HG02840 (cell line): ENCODE results near the gene ADAR.

Experiments used
- ATAC-seq: cut with Tn5 transposase; IDR thresholded peaks from one replicate; pipeline ENCODE4 v1.9.1; 2021; ENCODE audit warnings: mild to moderate bottlenecking, moderate library complexity, moderate number of reproducible peaks; ENCODE audit not compliant: unreplicated experiment, low FRiP score

ADAR gene

DNA sequence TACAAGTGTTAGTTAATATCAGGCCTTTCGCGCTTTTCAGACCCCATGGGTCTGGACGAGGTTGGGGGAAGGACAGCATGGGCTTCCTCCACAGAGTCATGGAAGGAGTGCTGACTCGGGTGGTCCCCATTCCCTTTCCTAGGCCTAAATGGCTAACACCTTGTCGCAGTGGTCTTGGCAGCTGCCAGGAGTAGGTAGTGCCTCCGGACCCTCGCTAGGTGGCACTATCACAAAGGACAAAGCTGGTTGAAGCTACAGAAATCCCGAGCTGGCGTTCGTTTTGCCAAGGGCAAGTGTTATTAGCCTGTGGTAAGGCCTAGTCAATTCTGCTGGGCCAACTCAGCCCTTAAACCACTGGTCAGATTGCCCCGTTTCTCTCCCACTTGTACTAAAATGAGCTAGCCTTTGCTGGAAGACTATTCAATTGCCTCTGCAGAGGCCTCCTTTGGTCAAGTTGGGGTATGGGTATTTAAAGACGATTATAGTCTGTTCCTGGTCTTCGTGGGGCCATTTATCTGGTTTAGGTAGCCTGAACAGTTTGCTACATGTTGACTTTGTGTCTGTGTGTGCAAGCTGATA lies 48.4 kb downstream of the ADAR start:
- ATAC-seq = peak; percentile 26

DNA sequence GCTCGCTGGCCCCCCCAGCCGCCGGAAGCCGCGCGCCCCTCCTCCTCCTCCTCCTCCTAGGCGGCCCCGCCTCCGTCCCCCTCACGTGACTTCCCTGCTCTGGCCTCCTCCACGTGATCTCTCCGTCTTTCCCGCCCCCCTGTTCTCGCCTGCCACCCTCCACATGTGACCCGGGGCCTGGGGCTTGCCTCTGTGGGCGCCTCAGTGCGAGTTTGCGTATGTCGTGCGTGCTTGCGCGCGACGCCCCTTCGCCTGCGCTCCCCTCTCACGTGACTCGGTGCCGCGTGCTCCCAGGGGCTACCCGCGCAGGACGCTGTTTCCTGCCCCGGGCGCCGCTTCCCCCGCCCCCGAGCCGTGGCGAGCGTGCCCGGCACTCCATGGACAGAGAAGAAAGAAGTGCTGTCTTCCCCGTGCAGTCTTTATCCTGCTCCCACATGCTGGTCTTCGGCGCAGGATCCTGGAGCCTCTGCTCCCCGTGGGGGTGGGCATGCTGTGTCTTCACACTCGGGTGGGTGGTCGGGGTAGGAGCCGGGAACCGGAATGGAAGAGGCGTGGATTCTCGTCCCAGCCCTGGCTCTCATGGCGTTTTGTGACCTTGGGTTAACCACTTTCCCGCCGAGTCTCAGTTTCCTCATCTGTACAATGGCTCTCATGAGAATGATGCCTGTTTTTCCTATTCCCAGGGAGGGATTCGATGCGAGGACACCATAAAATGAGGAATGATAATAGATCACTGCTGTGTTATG lies 49.1 kb downstream of the ADAR start:
- peak; percentile 88 for ATAC-seq

DNA sequence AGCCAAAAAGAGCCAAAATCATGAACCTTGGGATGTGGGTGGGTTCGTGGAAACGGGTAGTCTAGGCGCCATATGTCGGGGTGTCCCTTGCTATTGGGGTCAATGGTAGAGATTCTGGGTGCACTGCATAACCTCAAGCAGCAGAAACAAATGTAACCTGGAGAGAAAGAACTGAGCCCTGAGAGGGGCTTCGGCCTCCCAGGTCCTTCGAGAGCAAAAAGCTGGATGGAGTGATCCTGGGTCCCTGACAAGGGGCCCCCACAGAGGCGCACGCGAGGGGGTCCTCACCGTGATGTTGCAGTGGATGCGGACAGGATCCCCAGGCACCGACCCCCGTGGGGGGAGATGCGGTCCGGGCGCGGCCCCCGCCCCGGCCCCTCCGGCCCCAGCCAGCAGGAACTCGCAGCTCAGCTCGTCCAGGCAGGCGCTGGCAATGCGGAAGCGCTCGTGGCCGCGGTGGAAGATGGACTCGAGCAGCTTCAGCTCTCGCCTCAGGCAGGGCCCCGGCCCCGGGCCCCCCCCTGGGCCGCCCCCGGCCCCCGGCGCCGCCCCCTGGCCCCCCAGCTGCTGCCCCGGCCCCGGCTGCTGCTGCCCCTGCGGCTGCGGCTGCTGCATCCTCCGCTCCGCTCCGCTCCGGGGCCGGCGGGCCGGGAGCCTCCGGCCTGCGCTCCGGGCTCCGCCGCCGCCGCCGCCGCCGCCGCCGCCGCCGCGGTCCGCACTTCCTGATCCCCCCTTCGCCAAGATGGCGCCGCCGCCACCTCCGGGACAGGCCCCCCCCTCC lies 49.9 kb downstream of the ADAR start, which contains the start of gene UBE2Q1:
Gene UBE2Q1 (minus strand): TSS at position 724 of the 781 bp plus-strand sequence. CDS start 109 bp downstream, at position 615.
- ATAC-seq = peak; percentile 19

DNA sequence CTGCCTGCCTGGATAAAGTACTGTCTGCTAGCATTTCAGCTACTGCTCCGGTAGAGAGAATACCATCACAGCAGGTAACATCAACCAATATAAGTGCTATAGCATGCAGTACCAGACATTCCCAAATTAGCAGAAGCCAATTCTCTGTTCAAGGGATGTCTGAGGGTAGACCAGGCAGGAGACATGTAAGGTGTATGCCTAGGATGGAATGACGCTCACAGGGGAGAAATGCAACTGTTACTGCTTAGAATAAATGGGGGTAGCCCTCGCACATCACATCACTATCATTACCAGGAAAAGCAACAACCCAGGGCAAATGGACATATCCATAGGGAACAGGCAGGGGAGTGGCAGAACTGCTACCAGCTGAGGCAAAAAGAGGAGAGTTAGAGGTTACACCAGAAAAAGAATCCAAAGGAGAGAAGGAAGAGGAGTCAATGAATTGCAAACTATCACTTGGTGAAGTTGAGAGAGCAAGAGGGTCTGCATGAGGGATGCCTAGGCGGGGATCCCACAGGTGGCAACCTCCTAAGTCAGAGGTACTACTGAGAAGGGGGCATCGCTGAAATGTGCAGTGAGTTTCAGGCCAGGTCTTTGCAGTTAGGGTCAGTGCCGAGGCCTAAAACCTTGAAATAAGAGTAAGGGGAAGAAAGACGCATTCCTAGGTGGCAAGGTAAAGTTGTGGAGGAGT lies 50.6 kb downstream of the ADAR start:
- ATAC-seq = no peak

DNA sequence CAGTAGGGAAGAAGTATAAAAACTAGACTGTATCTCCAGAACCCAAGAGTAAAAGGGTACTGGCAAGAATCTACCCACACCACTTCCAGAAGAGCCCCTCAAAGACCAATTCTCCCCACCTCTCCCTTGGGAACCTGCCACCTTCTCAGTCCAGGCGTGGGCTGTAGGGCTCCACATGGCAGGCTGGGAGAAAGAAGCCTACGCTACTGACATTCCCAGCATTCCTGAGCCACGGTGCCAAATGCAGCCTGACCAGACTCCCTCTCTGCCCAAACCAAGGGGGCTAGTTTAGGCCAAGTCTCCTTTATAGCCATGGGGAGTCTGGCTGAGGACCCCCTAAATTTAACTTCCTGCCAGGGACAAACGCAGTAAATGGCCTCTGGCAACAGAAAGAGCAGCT lies 51.6 kb downstream of the ADAR start:
- ATAC-seq = no peak

DNA sequence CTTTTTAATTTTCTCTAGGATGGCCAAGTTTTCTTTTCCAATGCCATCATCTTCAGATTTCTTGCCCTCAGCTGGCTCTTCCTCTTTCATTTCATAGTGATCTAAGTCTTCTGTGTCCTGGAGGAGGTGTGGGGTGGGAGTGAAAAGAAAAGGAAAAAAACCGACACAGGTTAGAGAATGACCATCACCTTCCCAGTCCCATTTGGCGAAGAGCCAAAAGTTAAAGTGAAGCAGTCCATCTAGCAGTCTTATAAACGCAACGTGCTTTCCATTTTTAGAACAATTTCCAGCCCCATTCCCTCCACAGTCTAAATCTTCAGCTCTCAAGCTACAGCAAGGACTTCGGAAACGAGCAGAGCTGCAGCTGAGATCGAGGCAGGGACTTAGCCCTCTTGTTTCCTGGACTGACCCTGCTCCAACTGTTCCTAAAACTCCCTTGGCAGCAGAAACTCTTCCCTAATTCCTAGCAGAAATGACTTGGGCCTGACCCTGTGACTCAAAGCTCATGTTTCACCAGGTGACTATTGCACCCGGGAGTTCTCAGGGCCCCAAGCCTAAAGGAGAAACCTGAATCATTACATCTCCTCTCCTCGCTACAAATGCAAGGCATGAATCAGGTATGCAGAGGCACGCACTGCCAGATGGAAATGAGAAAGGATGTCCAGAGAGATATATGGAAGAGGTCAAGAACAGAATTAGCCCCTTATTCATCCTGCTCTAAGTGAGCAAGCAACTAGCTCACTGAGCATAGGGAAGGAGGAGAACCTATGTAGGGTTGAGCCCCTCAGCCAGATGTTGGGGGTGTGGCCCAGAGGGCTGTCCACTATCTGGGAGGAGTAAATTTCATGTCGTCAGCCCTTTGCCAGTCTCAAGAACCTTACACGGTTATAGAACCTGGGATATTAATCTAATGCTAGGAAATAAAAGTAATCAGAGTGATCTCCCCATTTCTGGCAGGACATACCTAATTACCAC lies 54.6 kb downstream of the ADAR start:
- ATAC-seq = no peak

DNA sequence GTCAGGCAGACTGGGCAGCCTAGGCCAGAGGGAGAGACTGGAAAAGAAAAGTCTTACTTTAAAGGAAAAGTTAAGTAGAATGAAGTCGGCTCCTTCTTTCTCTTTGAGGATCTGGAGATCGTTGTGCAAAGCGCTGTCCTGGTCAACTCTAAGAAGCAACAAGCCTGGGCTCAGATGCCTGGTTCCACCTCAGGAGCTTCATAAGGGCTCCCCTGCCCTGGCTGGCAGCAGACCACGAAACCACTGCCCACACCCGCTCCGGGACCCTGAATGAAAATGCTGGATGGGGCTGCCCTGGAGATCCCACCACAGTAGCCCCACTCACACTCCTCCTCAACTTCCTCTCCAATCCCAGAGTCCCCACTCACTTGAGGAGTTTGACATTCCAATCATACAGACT lies 56.0 kb downstream of the ADAR start:
- ATAC-seq = no peak

DNA sequence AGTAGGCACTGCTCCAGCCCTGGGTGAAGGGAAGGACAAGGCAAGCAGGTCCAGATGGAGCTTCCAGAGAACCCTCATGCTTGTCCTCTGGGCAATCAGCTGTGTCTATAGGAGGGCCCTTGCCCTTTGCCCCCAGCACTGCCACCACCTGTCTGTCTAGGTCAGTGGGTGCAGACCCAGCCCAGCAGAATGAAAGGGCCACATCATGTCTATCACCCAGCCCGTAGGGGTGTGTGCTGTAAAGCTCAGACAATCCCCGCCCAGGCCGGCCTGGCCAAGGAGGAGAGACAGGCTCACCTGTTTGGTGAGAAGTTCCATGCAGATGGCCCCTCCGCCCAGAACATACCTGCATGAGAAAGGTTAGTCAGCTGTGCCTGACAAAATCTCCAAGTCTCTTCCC lies 56.5 kb downstream of the ADAR start:
- no peak for ATAC-seq

DNA sequence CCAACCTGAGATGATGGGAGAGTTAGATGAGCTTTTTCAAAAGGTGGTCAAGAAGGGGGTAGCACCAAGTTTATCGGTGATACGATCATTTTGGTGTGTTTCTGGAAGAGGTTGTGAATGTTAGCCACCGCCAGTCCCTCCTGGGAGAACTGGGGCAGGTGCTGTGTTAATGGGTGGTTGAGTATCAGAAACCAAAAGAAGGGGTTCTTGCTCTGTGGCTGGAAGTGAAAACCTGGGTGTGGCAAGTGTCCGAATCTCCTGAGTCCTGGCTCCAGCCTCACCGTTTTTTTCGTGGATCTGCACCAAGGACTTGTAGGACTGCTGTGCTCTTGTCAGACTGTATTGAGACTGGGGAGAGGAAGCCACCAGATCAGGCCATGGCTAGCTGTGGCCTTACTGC lies 57.3 kb downstream of the ADAR start:
- ATAC-seq = no peak

DNA sequence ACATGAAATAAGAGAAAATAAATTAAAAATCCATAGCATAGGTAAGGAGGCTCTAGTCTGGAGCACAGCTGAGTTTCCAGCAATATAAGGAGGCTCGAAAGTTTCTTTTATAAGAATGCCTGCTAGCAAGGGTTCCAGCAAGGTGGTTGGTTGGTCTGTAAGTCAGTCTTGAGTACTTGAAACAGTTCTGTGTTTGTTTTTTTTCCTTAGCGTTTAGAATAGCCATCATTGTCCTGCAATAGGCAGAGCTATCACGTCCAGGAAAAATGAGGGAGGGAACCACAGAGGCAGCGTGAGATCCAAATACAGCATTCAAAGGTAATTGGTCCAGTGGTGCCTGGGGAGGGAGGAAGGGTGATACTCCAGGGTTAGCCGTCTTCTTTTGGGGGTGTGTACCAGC lies 57.9 kb downstream of the ADAR start:
- ATAC-seq = no peak

DNA sequence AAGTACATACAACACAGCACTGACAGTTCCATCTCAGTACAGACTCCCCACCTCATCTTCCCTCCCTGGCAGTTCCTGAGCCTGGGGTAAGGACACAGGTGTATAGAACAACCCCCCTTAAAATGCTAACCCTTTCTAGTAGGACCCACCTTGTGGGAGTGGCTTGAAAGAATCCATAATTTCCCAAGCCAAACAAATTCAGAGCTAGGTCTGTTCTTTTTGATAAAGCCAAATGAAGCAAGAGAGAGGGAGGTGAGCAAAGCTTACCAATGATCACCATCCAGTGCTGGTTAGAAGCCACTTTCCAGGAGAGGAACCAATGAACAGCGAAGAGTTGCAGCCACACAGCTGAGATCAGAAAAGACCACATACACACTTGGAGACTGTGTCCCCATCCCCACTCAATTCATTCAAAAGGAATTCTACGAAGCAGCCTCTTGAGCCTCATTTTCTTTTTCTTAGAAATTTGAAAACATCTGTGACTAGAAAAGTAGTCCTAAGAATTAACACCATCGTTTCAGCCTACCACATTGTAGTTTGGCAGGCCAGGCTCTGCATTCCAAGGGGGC lies 58.7 kb downstream of the ADAR start:
- ATAC-seq = no peak

DNA sequence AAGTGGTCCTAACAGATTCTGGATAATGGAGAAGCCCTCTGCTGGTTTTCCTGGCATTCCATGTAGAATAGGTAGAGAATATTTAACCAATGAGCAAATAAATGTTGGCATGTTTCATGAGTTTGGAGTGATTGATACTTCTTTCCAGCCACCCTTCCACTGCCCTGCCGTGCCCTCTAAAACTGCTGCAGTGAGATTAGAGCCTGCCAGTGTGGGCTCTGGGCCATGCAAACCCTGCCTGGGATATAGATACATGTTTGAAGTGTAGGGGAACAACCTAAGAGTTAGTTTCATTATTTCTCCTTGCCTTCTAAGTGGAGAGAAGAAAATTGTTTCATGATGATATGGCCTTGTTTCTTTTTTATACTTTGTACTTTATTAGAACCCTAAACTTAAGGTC lies 60.0 kb downstream of the ADAR start:
- no peak for ATAC-seq

DNA sequence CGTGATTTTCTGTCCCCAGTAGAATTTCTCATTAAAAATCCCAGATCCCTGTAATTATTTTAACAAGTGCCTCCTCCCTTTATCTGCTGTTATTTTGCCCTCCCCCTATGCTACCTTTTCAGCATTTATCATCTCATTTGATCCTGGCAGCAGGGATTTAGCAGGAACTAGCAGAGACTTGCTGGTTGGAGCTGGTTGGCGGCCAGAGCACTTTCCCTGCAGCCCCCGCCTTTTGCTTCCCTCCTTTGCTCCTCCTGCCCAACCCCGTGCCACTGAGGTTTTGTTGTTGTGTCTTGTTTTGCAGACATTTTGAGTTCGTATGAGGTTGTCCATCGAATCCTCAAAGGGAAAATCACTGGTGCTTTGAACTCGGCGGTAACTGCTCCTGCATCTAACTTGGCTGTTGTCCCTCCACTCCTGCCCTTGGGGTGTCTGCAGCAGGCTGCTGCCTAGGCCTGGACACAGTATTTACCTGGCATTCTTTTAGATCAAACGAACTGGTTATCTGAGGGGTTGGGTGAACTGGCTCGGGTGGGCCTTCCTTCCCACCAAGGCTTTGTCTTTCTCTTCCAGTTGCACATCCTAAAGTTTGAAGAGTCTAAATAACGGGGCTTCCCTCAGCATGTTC lies 60.8 kb downstream of the ADAR start:
- no peak for ATAC-seq

DNA sequence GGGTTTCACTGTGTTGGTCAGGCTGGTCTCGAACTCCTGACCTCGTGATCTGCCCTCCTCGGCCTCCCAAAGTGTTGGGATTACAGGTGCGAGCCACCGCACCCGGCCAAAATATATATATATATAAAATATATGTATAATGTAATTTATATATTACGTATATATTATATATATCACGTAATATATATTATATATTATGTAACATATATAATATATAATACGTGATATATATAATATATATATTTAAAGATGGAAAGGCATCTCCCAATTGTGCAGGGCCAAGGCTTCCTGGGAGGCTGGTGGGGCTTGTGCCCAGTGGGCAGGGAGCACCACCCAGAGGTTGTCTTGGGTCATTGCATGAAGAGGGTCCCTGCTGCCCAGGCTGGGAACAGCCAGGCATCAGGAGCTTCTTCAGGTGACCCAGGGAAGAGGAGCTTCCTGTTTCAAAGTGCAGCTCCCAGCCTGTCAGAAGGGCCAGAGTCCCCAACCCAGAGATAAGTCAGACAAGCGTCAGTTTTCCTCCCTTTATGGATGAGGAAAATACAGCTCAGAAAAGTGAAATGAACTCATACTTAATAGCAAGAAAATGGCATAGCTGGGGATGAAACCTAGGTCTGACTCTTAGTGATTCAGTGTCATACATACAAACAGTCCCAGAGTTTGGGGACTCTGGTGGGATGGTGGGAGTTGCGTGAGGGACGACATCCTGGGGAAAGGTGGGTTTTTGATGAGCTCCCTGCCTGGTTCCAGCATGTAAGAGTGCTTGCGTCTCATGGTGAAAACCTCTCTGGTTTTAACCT lies 61.5 kb downstream of the ADAR start:
- no peak for ATAC-seq

DNA sequence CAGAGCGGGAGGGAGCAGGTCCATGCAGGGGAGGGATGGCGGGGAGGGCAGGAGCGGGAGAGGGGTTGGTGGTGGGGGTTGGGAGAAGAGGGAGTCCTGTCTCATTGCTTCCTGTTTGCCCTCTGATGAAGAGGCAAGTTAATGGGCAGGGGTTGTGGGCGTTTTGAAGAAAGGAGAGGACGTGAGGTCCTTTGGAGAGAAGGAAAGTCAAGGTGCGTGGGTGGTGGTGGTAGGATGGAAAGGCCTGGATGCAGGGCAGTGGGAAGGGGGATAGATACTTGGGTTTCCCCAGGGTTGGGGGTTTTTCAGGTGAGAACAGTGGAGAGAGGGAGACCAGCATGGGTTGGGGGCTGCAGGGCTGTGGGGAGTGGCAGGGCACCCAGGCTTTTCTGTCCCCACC lies 66.8 kb downstream of the ADAR start:
- ATAC-seq = no peak

DNA sequence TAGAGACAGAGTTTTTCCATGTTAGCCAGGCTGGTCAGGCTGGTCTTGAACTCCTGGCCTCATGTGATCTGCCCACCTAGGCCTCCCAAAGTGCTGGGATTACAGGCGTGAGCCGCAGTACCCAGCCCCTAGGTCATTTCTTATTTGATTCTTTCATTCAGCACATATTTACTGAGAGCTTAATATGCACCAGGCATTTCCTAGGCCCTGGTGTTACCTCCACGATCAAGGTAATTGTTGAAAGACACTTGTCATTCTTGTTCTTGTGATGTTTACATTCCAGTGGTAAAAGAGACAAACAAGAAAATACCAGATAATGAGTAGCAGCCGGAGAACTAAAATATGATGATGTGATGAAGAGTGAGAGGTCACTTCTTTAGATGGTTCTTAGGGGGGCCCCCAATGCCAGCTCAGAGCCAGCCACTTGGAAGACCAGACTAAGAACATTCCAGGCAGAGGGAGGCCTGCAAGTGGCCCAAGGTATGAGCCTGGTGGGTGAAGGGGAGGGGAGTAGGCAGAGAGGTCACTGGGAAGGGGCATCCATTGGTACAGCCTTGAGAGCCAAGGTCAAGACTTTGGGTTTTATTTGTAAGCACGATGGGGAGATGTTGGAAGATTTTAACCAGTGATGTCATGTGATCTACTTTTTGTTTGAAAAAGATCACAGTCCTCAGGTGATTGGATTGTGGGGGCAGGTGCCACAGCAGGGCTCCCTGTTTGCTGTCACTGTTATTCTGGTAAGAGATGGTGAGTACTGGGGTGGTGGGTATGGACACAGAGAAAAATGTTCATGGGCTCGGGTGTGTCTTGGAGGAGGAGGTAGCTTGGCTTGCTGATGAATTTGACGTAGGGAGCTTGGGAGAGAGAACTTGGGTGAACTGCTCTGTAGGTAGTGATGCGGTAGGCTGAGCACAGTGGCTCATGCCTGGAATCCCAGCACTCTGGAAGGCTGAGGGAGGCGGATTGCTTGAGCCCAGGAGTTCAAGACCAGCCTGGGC lies 68.2 kb downstream of the ADAR start:
- no peak for ATAC-seq

DNA sequence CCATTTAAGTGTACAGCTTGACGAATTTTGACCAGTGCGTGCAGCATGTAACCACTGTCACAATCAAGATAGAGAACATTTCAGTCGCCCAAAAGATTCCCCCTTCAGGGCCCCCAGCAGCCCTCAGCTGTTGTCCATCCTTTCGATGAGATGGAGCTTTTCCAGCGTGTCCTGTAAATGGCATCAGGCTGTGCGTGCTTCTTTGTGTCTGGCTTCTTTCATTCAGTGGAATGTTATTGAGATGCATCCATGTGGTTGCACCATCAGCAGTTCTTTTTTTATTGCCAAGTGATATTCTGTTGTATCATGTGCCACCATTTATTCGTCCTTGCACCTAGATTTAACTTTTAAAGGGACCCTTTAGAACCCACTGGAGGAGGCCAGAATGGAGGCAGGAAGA lies 71.4 kb downstream of the ADAR start:
- ATAC-seq = no peak
